ENCODE data around the gene SMAD9.

SMAD9 gene

DNA sequence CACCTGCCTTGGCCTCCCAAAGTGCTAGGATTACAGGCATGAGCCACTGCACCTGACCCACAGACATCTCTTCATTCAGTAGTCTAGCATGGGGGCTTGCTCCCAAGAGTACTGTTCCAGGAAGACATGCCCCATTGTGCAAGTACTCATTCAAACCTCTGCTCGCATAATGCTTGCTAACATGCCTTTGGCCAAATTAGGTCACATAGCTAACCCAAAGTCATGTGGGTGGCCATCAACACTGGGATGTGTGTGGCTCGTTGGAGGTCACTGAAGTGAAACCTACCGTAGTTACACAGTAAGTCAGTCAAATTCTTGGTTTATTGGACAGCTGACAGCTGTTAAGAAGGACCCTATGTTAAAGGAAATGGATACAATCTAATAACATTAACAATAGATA lies 80.8 kb downstream of the SMAD9 start:
- H3K9ac ChIP-seq, result no peak overlapping the region
- H3K4me3 ChIP-seq (IDR thresholded peaks at IDR 0.05; ENCODE audit: insufficient read depth, low read depth, low read length), result no peak overlapping the region
- TF ChIP-seq CTCF (conservative IDR thresholded peaks at IDR 0.05; ENCODE audit: low read depth, low read length), result no peak
- no peak overlapping the region for H2AFZ ChIP-seq (ENCODE audit: low read depth)
- H4K20me1 ChIP-seq (ENCODE audit: insufficient read depth), result no peaks in the 10 kb centered on the region
- H3K79me2 ChIP-seq (ENCODE audit: insufficient read depth, low read depth), result no peaks in the 10 kb centered on the region
- no peaks in the 10 kb centered on the region for H3K27me3 ChIP-seq (ENCODE audit: insufficient read depth, low read depth)
- H3K4me1 ChIP-seq (ENCODE audit: low read depth, poor library complexity, severe bottlenecking), result no peaks in the 10 kb centered on the region
- no peaks in the 10 kb centered on the region for H3K36me3 ChIP-seq (ENCODE audit: insufficient read depth)
- no peak overlapping the region for H3K4me2 ChIP-seq
- no peak overlapping the region for H3K27ac ChIP-seq

DNA sequence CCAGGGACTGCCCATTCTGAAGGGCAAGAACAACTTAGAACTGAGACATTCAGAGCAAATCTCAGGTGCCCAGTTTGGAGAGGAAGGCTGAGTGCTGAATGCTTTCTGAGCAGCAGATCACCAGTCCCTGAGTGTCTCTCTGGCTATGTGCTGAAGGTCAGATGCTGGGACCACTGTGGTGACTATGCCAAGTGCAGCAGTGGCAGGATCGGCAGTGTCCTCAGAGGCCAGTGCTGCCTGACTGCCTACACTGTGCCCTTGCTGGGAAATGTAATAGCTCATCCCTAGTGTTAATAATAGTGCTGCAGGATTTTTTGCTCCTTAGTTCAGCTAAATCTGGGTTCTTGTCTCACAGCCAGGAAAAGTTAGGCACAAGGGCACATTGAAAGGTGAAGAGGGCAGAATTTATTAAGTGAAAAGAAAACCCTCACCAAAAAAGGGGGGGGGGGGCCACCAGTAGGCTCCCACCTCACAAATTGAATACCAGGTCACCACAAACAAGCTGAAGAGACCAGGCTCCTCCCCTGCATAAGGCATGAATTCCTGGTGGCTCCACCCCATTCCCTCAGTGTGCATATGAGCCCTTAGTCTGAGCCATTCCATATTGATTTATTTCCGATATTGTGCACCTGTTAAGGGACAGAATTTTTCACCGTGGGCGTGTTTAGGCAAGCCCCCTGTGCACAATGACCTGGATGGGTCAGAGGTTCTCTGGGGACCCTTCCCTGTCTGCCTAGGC lies 82.5 kb downstream of the SMAD9 start:
- no peak overlapping the region for H2AFZ ChIP-seq (ENCODE audit: low read depth)
- H3K27me3 ChIP-seq (ENCODE audit: insufficient read depth, low read depth), result no peaks in the 10 kb centered on the region
- H3K4me3 ChIP-seq (IDR thresholded peaks at IDR 0.05; ENCODE audit: insufficient read depth, low read depth, low read length), result no peak overlapping the region
- no peaks in the 10 kb centered on the region for H3K79me2 ChIP-seq (ENCODE audit: insufficient read depth, low read depth)
- no peaks in the 10 kb centered on the region for H3K4me1 ChIP-seq (ENCODE audit: low read depth, poor library complexity, severe bottlenecking)
- no peaks in the 10 kb centered on the region for H4K20me1 ChIP-seq (ENCODE audit: insufficient read depth)
- no peak for TF ChIP-seq CTCF (conservative IDR thresholded peaks at IDR 0.05; ENCODE audit: low read depth, low read length)
- no peak overlapping the region for H3K4me2 ChIP-seq
- H3K9ac ChIP-seq, result no peak overlapping the region
- H3K27ac ChIP-seq, result no peak overlapping the region
- H3K36me3 ChIP-seq (ENCODE audit: insufficient read depth), result no peaks in the 10 kb centered on the region

DNA sequence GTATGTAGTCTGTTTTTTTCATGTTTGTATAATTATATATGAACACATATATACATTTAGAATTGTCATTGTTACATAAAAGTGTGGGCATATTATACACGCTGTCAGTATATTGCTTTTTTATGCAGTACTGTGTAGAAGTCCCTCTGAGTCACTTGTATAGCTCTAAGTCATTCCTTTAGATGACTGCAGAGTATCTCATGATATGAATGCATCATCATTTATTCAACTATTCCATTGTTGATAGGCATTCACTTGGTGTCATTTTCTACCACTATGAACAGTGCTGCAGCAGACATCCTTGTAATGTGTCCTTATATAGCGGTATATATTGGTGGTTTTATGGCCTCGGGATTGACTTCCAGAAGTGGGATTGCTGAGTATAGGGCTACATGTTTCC lies 85.7 kb downstream of the SMAD9 start:
- H3K4me3 ChIP-seq (IDR thresholded peaks at IDR 0.05; ENCODE audit: insufficient read depth, low read depth, low read length), result no peak overlapping the region
- H3K27ac ChIP-seq, result no peak overlapping the region
- no peak overlapping the region for H3K4me2 ChIP-seq
- no peak overlapping the region for H3K9ac ChIP-seq
- no peaks in the 10 kb centered on the region for H3K36me3 ChIP-seq (ENCODE audit: insufficient read depth)
- no peaks in the 10 kb centered on the region for H3K79me2 ChIP-seq (ENCODE audit: insufficient read depth, low read depth)
- no peak for TF ChIP-seq CTCF (conservative IDR thresholded peaks at IDR 0.05; ENCODE audit: low read depth, low read length)
- no peaks in the 10 kb centered on the region for H3K27me3 ChIP-seq (ENCODE audit: insufficient read depth, low read depth)
- H3K4me1 ChIP-seq (ENCODE audit: low read depth, poor library complexity, severe bottlenecking), result no peaks in the 10 kb centered on the region
- H2AFZ ChIP-seq (ENCODE audit: low read depth), result no peak overlapping the region
- H4K20me1 ChIP-seq (ENCODE audit: insufficient read depth), result no peaks in the 10 kb centered on the region

DNA sequence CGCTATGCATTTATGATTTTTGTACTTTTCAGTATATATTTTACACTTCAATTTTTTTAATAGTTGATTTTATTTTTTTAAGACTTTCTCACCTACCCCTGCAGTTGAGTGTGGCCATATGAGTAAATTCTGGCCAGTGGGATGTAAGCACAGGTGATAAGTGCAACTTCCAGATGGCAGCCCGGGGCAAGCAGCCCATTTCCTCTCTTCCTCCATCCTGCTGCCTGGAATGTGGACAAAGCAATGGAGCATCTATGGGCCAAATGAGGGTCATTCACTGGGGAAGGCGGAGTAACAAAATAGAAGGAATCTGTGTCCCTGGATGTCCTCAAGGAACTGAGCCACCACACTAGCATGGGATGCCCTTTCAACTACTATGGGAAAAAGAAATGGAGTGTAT lies 88.7 kb downstream of the SMAD9 start:
- Histone ChIP-seq H3K4me2 (no peak overlapping the region), H3K27ac (no peak overlapping the region), H3K4me3 (IDR thresholded peaks at IDR 0.05; ENCODE audit: insufficient read depth, low read depth, low read length) (no peak overlapping the region), H3K9ac (no peak overlapping the region), H3K36me3 (ENCODE audit: insufficient read depth) (no peaks in the 10 kb centered on the region), H3K4me1 (ENCODE audit: low read depth, poor library complexity, severe bottlenecking) (no peaks in the 10 kb centered on the region), H3K79me2 (ENCODE audit: insufficient read depth, low read depth) (no peaks in the 10 kb centered on the region), H3K27me3 (ENCODE audit: insufficient read depth, low read depth) (no peaks in the 10 kb centered on the region), H2AFZ (ENCODE audit: low read depth) (no peak overlapping the region), H4K20me1 (ENCODE audit: insufficient read depth) (no peaks in the 10 kb centered on the region)
- no peak for TF ChIP-seq CTCF (conservative IDR thresholded peaks at IDR 0.05; ENCODE audit: low read depth, low read length)
